Caco-2 (cell line): ENCODE measurements around the gene NDUFB5. TPM values are rescaled to one million over a fixed set of nuclear protein-coding genes. Genes with fewer than 3 reads are reported as not detected.

ENCODE experiments used
- Bru-seq: library from RNA; stranded (reverse); fragments of 400-500 nt; gene quantifications from one replicate; lab custom pipeline; 2021; lab: Mats Ljungman, UMichigan
- BruChase-seq, 2 experiments: library from RNA; stranded (reverse); fragments of 400-500 nt; gene quantifications; one replicate each; lab custom pipeline; 2021; lab: Mats Ljungman, UMichigan
- BruUV-seq: library from RNA; stranded (reverse); fragments of 400-500 nt; replicated peaks from 2 replicates; lab custom pipeline; 2021; lab: Mats Ljungman, UMichigan
- CTCF ChIA-PET: fragments of 300-600 bp; sonication (Branson Sonifier 250); formaldehyde crosslinking; loops from one replicate; lab custom pipeline; 2022; ENCODE audit warnings: antibody characterized with exemption; lab: Charles Lee
- POLR2A ChIA-PET: fragments of 300-600 bp; sonication (Branson Sonifier 250); formaldehyde crosslinking; loops from one replicate; lab custom pipeline; 2022; ENCODE audit warnings: antibody characterized with exemption; lab: Charles Lee
- DNase-seq, 2 experiments: peaks; one replicate each; pipeline versions ENCODE4 v3.0.0 to v3.0.0-alpha.2; 2020 to 2022
- H3K27me3 ChIP-seq: replicated peaks from 2 replicates; pipeline ENCODE4 v1.6.0; 2011; ENCODE audit warnings: low read length; ENCODE audit not compliant: control insufficient read depth, insufficient read depth
- H3K36me3 ChIP-seq: 2 replicates; pipeline ENCODE4 v1.5.1; 2011; ENCODE audit warnings: low read length; ENCODE audit not compliant: control insufficient read depth, insufficient read depth
- H3K4me1 ChIP-seq: fragments of 250-450 bp; sonication (Bioruptor Pico); 2 replicates; pipeline ENCODE4 v1.5.1; 2020; ENCODE audit warnings: mild to moderate bottlenecking
- H3K4me3 ChIP-seq: 2 replicates; pipeline ENCODE4 v1.5.1; 2011; ENCODE audit warnings: low read depth, mild to moderate bottlenecking, control low read depth, low read length
- H3K9me3 ChIP-seq: fragments of 250-450 bp; sonication (Bioruptor Pico); 2 replicates; pipeline ENCODE4 v1.5.1; 2020; ENCODE audit warnings: mild to moderate bottlenecking, moderate library complexity
- H3K27ac Mint-ChIP-seq: one replicate; pipeline ENCODE4 v1.8.0; 2022; ENCODE audit warnings: mixed read lengths; ENCODE audit not compliant: unreplicated experiment
- H3K27me3 Mint-ChIP-seq: one replicate; pipeline ENCODE4 v1.8.0; 2022; ENCODE audit warnings: mixed read lengths; ENCODE audit not compliant: insufficient read depth, unreplicated experiment
- H3K36me3 Mint-ChIP-seq: one replicate; pipeline ENCODE4 v1.8.0; 2022; ENCODE audit warnings: mild to moderate bottlenecking, mixed read lengths; ENCODE audit not compliant: insufficient read depth, unreplicated experiment
- H3K4me1 Mint-ChIP-seq: one replicate; pipeline ENCODE4 v1.8.0; 2022; ENCODE audit warnings: low read depth, mixed read lengths; ENCODE audit not compliant: unreplicated experiment
- H3K4me3 Mint-ChIP-seq: one replicate; pipeline ENCODE4 v1.8.0; 2022; ENCODE audit warnings: mild to moderate bottlenecking, moderate library complexity, mixed read lengths; ENCODE audit not compliant: unreplicated experiment
- H3K9me3 Mint-ChIP-seq: one replicate; pipeline ENCODE4 v1.8.0; 2022; ENCODE audit warnings: mixed read lengths; ENCODE audit not compliant: unreplicated experiment
- CTCF ChIP-seq, 2 experiments: fragments of 200-600 bp in 1 of 2; IDR thresholded peaks; 1 replicate in 1 of 2; 2 replicates in 1 of 2; pipeline versions ENCODE4 v1.5.1 to v1.8.0; 2011 to 2022; ENCODE audit warnings: antibody characterized with exemption in 1 of 2, control low read depth in 1 of 2, inconsistent platforms in 1 of 2, low read depth in 1 of 2, low read length in 1 of 2, mild to moderate bottlenecking in 1 of 2, moderate library complexity in 1 of 2; ENCODE audit not compliant: insufficient read depth in 1 of 2, severe bottlenecking in 1 of 2, unreplicated experiment in 1 of 2
- intact Hi-C: fragments of 100-400 bp; cut with micrococcal nuclease; formaldehyde crosslinking; loops from one replicate; pipeline ENCODE4 v1.10.0; 2022; ENCODE audit not compliant: unreplicated experiment
- long read RNA-seq: library from polyadenylated mRNA; stranded (forward); transcript quantifications from one replicate; pipeline ENCODE4 v2.0.0, GENCODE V29; 2022
- total RNA-seq: library from RNA; stranded (reverse); gene quantifications from 2 replicates; pipeline ENCODE4 v1.2.3, GENCODE V29; 2022

The NDUFB5 gene
- total RNA-seq (78.8 and 81.2 TPM in 2 replicates), Bru-seq, nascent RNA (percentile 76 among the genes with signal in this experiment), BruChase-seq, experiment 1, labeled RNA remaining after a 2-hour chase (percentile 72 among the genes with signal in this experiment), BruChase-seq, experiment 2, labeled RNA remaining after a 6-hour chase (percentile 81 among the genes with signal in this experiment)
- long read RNA-seq, full-length matches to known transcripts = 48 of 50 reads
- long read RNA-seq, partial matches to known transcripts = 1 of 50 reads
- long read RNA-seq, other reads (novel, unspliced or antisense) = 1 of 50 reads

- Histone ChIP-seq H3K4me1 (peaks cover 7% of the 10 kb centered on the region; the same call in 1 of the 2 replicates), H3K36me3 (no peaks in the 10 kb centered on the region; the same call in none of the 2 replicates), H3K27me3 (no peaks in the 10 kb centered on the region), H3K9me3 (no peaks in the 10 kb centered on the region), H3K4me3 (peak within 1 kb of the TSS; percentile 76)
- H3K4me3 Mint-ChIP-seq = peak within 1 kb of the TSS; percentile 97
- no peak for TF ChIP-seq CTCF (IDR thresholded peaks at IDR 0.05; ENCODE audit: insufficient read depth in 1 of 2, low read depth in 1 of 2, low read length in 1 of 2, severe bottlenecking in 1 of 2, unreplicated experiment in 1 of 2)
- peak within 1 kb of the TSS; percentile 99 for H3K27ac Mint-ChIP-seq
- BruUV-seq = no TSS peak
- no peaks in the 10 kb centered on the region for H3K9me3 Mint-ChIP-seq
- ChIA-PET CTCF (no interaction called here), POLR2A (interaction anchor here (0.7 to 1.5 kb wide), 3 partner anchors 40 to 48 kb away, joined by 3 to 10 read pairs (median 3); partner anchors contain the start of genes ACTL6A and USP13)
- intact Hi-C loops = loop anchor here (1.0 to 2.0 kb wide), 2 partner anchors 41 to 76 kb away; no protein-coding TSS in a partner anchor
- H3K27me3 Mint-ChIP-seq = no peaks in the 10 kb centered on the region
- peaks cover 33% of the 10 kb centered on the region for H3K36me3 Mint-ChIP-seq
- peak; percentile 90 to 91 for DNase-seq
- no peaks in the 10 kb centered on the region for H3K4me1 Mint-ChIP-seq
Measured at GRCh38 chr3:179604321-179605078, at the start of gene NDUFB5, which contains the start of gene MRPL47. TSS of gene NDUFB5 (plus strand) at chr3:179604794. CDS start at chr3:179604816, 22 bp downstream. TSS of gene MRPL47 (minus strand) at chr3:179604638. CDS start at chr3:179604624, 14 bp downstream.

GRCh38 chr3:179558742-179559364 is 45.7 kb upstream of the NDUFB5 start:
- Mint-ChIP-seq H3K36me3 (peaks cover 17% of the 10 kb centered on the region), H3K4me3 (no peak overlapping the region), H3K27ac (no peak overlapping the region), H3K27me3 (no peaks in the 10 kb centered on the region), H3K4me1 (peaks cover 6% of the 10 kb centered on the region), H3K9me3 (no peaks in the 10 kb centered on the region)
- ChIA-PET CTCF (interaction anchor here (1.0 kb wide), 1 partner anchor 112 kb away, joined by 4 read pairs; no protein-coding TSS in a partner anchor), POLR2A (no interaction called here)
- H3K36me3 ChIP-seq = no peaks in the 10 kb centered on the region
- intact Hi-C loops = loop anchor here (1.0 to 10.0 kb wide), 4 partner anchors 113 to 544 kb away; no protein-coding TSS in a partner anchor
- no peak overlapping the region for H3K4me3 ChIP-seq
- TF ChIP-seq CTCF (IDR thresholded peaks at IDR 0.05; ENCODE audit: insufficient read depth in 1 of 2, low read depth in 1 of 2, low read length in 1 of 2, severe bottlenecking in 1 of 2, unreplicated experiment in 1 of 2) = peak; percentile 75 to 87
- no peaks in the 10 kb centered on the region for H3K27me3 ChIP-seq
- DNase-seq = peak; percentile 66 to 72
- no TSS peak for BruUV-seq
- H3K4me1 ChIP-seq = no peaks in the 10 kb centered on the region
- H3K9me3 ChIP-seq = no peaks in the 10 kb centered on the region
